Aorta (tissue), 5 donors: ENCODE results near the gene PRSS8. TPM values are rescaled to one million over a fixed set of nuclear protein-coding genes. Genes with fewer than 3 reads are reported as not detected.
"Not testable (repeated sequence)": the region's sequence is repeated elsewhere in the genome, so short reads cannot be mapped to it uniquely, and the experiment has no call there.

Experiments used
- ATAC-seq: fragments of 200-7000 bp; cut with Tn5 transposase; one replicate; pipeline ENCODE4 v1.9.1; 2022; ENCODE audit warnings: moderate library complexity; ENCODE audit not compliant: low FRiP score
- DNase-seq, 2 donors: peaks; one replicate each; pipeline ENCODE4 v3.0.0-alpha.2; 2020
- H3K27ac ChIP-seq, 2 donors: one replicate each; pipeline ENCODE4 v1.5.1; 2013; ENCODE audit warnings: low read length in 2 of 2, mild to moderate bottlenecking in 2 of 2, moderate library complexity in 2 of 2, control low read depth in 1 of 2, inconsistent platforms in 1 of 2, low read depth in 1 of 2
- H3K27me3 ChIP-seq, 2 donors: one replicate each; pipeline ENCODE4 v1.6.1; 2013; ENCODE audit warnings: control low read depth in 1 of 2, low read length in 1 of 2, mild to moderate bottlenecking in 1 of 2, moderate library complexity in 1 of 2; ENCODE audit not compliant: insufficient read depth in 2 of 2, control insufficient read depth in 1 of 2
- H3K36me3 ChIP-seq, 2 donors: one replicate each; pipeline ENCODE4 v1.6.1; 2013; ENCODE audit warnings: control low read depth in 1 of 2, low read length in 1 of 2, mild to moderate bottlenecking in 1 of 2; ENCODE audit not compliant: insufficient read depth in 2 of 2, control insufficient read depth in 1 of 2
- H3K4me1 ChIP-seq, 2 donors: one replicate each; pipeline ENCODE4 v1.6.1; 2013; ENCODE audit warnings: low read length in 2 of 2, control low read depth in 1 of 2, mild to moderate bottlenecking in 1 of 2, moderate library complexity in 1 of 2; ENCODE audit not compliant: insufficient read depth in 2 of 2, control insufficient read depth in 1 of 2
- H3K4me3 ChIP-seq, 2 donors: one replicate each; pipeline ENCODE4 v1.5.1; 2013; ENCODE audit warnings: low read length in 2 of 2, control low read depth in 1 of 2, mild to moderate bottlenecking in 1 of 2
- H3K9me3 ChIP-seq: one replicate; pipeline ENCODE4 v1.6.1; 2013; ENCODE audit warnings: mild to moderate bottlenecking, low read length; ENCODE audit not compliant: control insufficient read depth
- WGBS, 2 donors: extraction: QIAGEN DNeasy Blood & Tissue Kit; methylation state at CpG; one replicate each; pipeline ENCODE4 v1.1.7; 2013; 5-methylcytosine and 5-hydroxymethylcytosine counted together
- intact Hi-C, 2 donors: fragments of 100-400 bp; cut with DNase I; formaldehyde crosslinking; loops; one replicate each; pipeline versions ENCODE4 v1.14.2 to v1.15.0; 2022
- polyA plus RNA-seq, 2 donors: library from polyadenylated mRNA; stranded (reverse); fragments of 200-250 nt; gene quantifications; one replicate each; pipeline ENCODE4 v1.2.3, GENCODE V29; 2013
- total RNA-seq, 2 donors: library from RNA; stranded (reverse); fragmentation: NEBNext Ultra II Directional; extraction: Animal tissue kit (Norgen Biotek cat#: 25700); gene quantifications; one replicate each; pipeline ENCODE4 v1.2.1, GENCODE V29; 2021
- donor health status: healthy with polysubstance abuse.
- donor health status: Bipolar disorder and iron deficiency.
- donor health status: DM: no; HTN: no; CAD: no.
- donor health status: DM: no; HTN: no; CAD: no.
- donor health status: DM: yes; HTN: yes; CAD: no.

Gene PRSS8
- total and polyA plus RNA-seq, 4 donors: 0.77 to 11.9 TPM; not detected in 2

DNA sequence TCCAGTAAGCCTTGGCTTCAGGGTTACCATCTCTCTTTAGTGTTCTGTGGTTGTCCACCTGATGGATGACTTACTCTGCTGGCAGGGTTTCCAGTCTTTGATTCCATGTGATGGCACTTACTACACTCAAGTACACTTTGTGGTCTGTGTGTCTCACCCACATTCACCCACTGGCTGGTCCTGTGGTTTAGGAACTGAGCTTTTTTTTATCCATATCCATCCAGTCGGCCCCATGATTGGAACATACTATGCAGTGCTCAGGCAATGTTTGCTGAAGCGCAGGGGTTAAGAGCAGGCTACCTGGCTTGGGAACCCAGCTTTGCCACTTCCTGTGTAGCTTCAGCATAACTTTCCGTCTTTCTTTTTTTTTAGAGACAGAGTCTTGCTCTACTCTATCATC lies 41.6 kb upstream of the PRSS8 start:
- 72 to 75% methylated on average over 3 of the region's 3 CpGs for WGBS, 2 donors
- Histone ChIP-seq H3K27ac (no peak overlapping the region), H3K36me3 (no peaks in the 10 kb centered on the region), H3K27me3 (peaks cover 0 to 2% of the 10 kb centered on the region in 2 donors), H3K4me1 (no peaks in the 10 kb centered on the region), H3K9me3 (no peaks in the 10 kb centered on the region), H3K4me3 (no peak overlapping the region)
- DNase-seq (no peak), ATAC-seq (no peak)
- intact Hi-C loops: no loop called here

DNA sequence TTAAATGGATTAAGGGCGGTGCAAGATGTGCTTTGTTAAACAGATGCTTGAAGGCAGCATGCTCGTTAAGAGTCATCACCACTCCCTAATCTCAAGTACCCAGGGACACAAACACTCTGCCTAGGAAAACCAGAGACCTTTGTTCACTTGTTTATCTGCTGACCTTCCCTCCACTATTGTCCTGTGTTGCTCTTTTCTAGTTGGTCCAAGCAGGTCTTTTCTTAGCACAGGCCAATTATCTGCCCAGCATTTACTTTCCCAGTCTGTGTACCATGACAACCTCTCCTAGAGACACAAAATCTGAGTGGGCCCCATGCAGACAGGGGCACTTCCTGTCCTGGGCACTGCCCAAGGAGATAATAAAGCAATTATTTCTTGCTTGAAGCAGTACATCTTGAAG lies 34.5 kb upstream of the PRSS8 start:
- not testable (repeated sequence) for H3K4me3 ChIP-seq

GRCh38 chr16:31168848-31169247 lies 33.3 kb upstream of the PRSS8 start:
- no peaks in the 10 kb centered on the region for H3K27me3 ChIP-seq
- intact Hi-C loops: no loop called here
- H3K4me3 ChIP-seq: no peak overlapping the region
- no peaks in the 10 kb centered on the region for H3K36me3 ChIP-seq
- ATAC-seq (no peak), DNase-seq (no peak)
- WGBS, 2 donors: 77 to 79% methylated on average over 2 of the region's 2 CpGs
- no peak overlapping the region for H3K27ac ChIP-seq
- H3K4me1 ChIP-seq: no peaks in the 10 kb centered on the region
- H3K9me3 ChIP-seq: no peaks in the 10 kb centered on the region

More for the DNA sequence above, 34.5 kb upstream of the PRSS8 start:
- ATAC-seq, H3K9me3 ChIP-seq, H3K4me1 ChIP-seq, H3K27me3 ChIP-seq, H3K36me3 ChIP-seq, H3K27ac ChIP-seq, intact Hi-C loops: not testable (repeated sequence)
- peak in 1 of 2 donors; percentile 17 for DNase-seq
- no CpG with 5 or more reads among the region's 2 CpGs for WGBS, 2 donors

- Histone ChIP-seq H3K27me3 (no peaks in the 10 kb centered on the region), H3K4me3 (no peak overlapping the region), H3K27ac (no peak overlapping the region), H3K36me3 (no peaks in the 10 kb centered on the region), H3K4me1 (no peaks in the 10 kb centered on the region), H3K9me3 (no peaks in the 10 kb centered on the region)
- intact Hi-C loops: no loop called here
- DNase-seq (peak in 1 of 2 donors; percentile 9), ATAC-seq (no peak)
- WGBS, 2 donors: 90 to 95% methylated on average over 8 of the region's 8 CpGs
Observed at GRCh38 chr16:31167315-31167714, 31.8 kb upstream of the PRSS8 start.

DNA sequence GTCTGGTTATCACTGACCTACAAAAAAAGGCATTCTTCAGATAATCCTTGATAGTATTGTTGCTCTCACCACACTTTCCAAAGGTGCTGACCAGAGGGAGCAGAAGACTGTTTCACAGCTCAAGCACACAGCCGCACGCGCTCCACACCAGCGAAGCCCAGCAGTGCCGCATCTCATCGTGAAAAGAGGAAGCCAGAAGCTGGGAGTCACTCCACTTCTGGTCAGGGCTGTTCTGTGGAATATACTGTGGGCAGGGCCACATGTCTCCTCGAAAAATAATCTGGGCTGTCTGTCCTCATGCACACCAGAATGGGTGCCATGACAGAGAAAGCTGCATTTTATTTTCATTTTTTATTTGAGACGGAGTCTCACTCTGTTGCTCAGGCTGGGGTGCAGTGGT lies 21.6 kb upstream of the PRSS8 start:
- Histone ChIP-seq H3K27ac (no peak overlapping the region), H3K4me1 (no peaks in the 10 kb centered on the region), H3K27me3 (no peaks in the 10 kb centered on the region), H3K4me3 (no peak overlapping the region), H3K9me3 (no peaks in the 10 kb centered on the region), H3K36me3 (no peaks in the 10 kb centered on the region)
- WGBS, 2 donors: 20 to 21% methylated on average over 8 of the region's 8 CpGs
- intact Hi-C loops: no loop called here
- DNase-seq: peak in 1 of 2 donors; percentile 75
- no peak for ATAC-seq

GRCh38 chr16:31150976-31151375 lies 15.4 kb upstream of the PRSS8 start:
- DNase-seq, H3K27me3 ChIP-seq, H3K27ac ChIP-seq, intact Hi-C loops, H3K4me1 ChIP-seq, H3K4me3 ChIP-seq, H3K36me3 ChIP-seq, ATAC-seq, H3K9me3 ChIP-seq: not testable (repeated sequence)
- 82 to 86% methylated on average over 6 of the region's 6 CpGs for WGBS, 2 donors

GRCh38 chr16:31149894-31150890 lies 14.7 kb upstream of the PRSS8 start, which contains the start of gene PRSS36:
PRSS36 (minus strand) TSS chr16:31150066; CDS start chr16:31150035, 31 bp downstream.
- Histone ChIP-seq H3K27me3 (no peaks in the 10 kb centered on the region), H3K4me3 (no peak within 1 kb of the TSS), H3K4me1 (no peaks in the 10 kb centered on the region), H3K27ac (no peak within 1 kb of the TSS), H3K36me3 (no peaks in the 10 kb centered on the region), H3K9me3 (no peaks in the 10 kb centered on the region)
- WGBS, 2 donors: 76 to 86% methylated on average over 10 to 11 of the region's 11 CpGs
- no peak for ATAC-seq
- DNase-seq: no peak
- intact Hi-C loops: loop anchor here in 1 of 2 donors (10.0 kb wide), 1 partner anchor 165 kb away; the partner anchor contains the start of gene HSD3B7

DNA sequence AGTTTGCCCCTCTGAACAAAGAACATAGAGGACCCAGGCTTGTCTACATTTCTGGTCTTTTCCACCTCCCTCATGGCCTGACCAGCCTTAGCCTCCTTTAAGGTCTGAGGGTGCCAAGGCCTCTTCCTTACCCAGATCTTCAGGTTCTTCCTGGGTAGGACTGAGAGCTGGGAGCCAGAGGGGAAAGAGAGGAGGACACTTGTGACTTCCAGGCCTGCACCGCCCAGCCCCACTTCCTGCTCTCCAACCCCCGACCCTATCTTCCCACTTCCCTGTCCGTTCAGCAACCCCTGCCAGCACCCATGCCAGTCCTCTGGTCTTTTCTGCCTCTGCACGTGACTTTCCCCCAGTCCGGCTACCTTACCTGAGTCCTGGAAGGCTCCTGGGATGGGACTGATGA lies 13.8 kb upstream of the PRSS8 start:
- H3K9me3 ChIP-seq: no peaks in the 10 kb centered on the region
- H3K36me3 ChIP-seq: no peaks in the 10 kb centered on the region
- WGBS, 2 donors: 84 to 86% methylated on average over 5 of the region's 5 CpGs
- intact Hi-C loops: loop anchor here in 1 of 2 donors (10.0 kb wide), 1 partner anchor 165 kb away; the partner anchor contains the start of gene HSD3B7
- no peaks in the 10 kb centered on the region for H3K4me1 ChIP-seq
- no peaks in the 10 kb centered on the region for H3K27me3 ChIP-seq
- no peak overlapping the region for H3K27ac ChIP-seq
- ATAC-seq: no peak
- DNase-seq: peak in 1 of 2 donors; percentile 68
- H3K4me3 ChIP-seq: no peak overlapping the region
